Transverse colon (tissue), 3 donors: ENCODE data around the gene ZFYVE27.

ENCODE experiments used
- CTCF ChIP-seq, 5 experiments: fragments of 200-600 bp in 3 of 5; fragments of 450-650 bp in 2 of 5; sonication (generic) in 3 of 5; IDR thresholded peaks; 1 replicate in 2 of 5; 2 replicates in 3 of 5; pipeline ENCODE4 v1.5.1; 2016 to 2017; ENCODE audit warnings: antibody characterized with exemption in 5 of 5, inconsistent platforms in 3 of 5, mild to moderate bottlenecking in 2 of 5, moderate library complexity in 1 of 5
- POLR2A ChIP-seq: fragments of 450-650 bp; IDR thresholded peaks from one replicate; pipeline ENCODE4 v1.6.1; 2016; ENCODE audit warnings: antibody characterized with exemption, mild to moderate bottlenecking, moderate library complexity

GRCh38 chr10:97763411-97763810 is 26.5 kb downstream of the ZFYVE27 start:
- TF ChIP-seq CTCF (IDR thresholded peaks at IDR 0.05) (no peak), POLR2A (no peak)
